ENCODE results near the gene ACSM2B. TPM values are rescaled to one million over a fixed set of nuclear protein-coding genes. Genes with fewer than 3 reads are reported as not detected.
"Not testable (repeated sequence)": the region's sequence is repeated elsewhere in the genome, so short reads cannot be mapped to it uniquely, and the experiment has no call there.

The ACSM2B gene
- total and polyA plus RNA-seq, 2 of the 4 experiments (the other 2 are of a cell fraction), result not detected

GRCh38 chr16:20564218-20564617, 11.9 kb downstream of the ACSM2B start:
- H3K9ac ChIP-seq (ENCODE audit: low read depth, low read length); H3K9me3 ChIP-seq (ENCODE audit: control insufficient read depth, insufficient read depth, low read length); ATAC-seq (ENCODE audit: low read depth); H2BK15ac ChIP-seq (ENCODE audit: low read depth, low read length); in situ Hi-C loops (cut with MboI; ENCODE audit: low sequenced_read_pairs); H2AK9ac ChIP-seq (replicated peaks; ENCODE audit: low read depth, low read length, poor library complexity); H3K14ac ChIP-seq (replicated peaks; ENCODE audit: low read depth, low read length); H2BK5ac ChIP-seq (ENCODE audit: low read depth, low read length, poor library complexity, severe bottlenecking); H2BK20ac ChIP-seq (ENCODE audit: low read depth, low read length); H3K23ac ChIP-seq (ENCODE audit: low read depth, low read length); H4K5ac ChIP-seq (ENCODE audit: low read depth, low read length); H2BK120ac ChIP-seq (ENCODE audit: low read depth, low read length); H3K27me3 ChIP-seq (ENCODE audit: control insufficient read depth, insufficient read depth, low read length); H2AK5ac ChIP-seq (ENCODE audit: low read depth, low read length); CTCF ChIA-PET; H3K9me1 ChIP-seq (ENCODE audit: insufficient read depth, low read length); H4K8ac ChIP-seq (ENCODE audit: low read depth in 2 of 2, low read length in 2 of 2); BruUV-seq (replicated peaks); H3K4me2 ChIP-seq (ENCODE audit: low read depth, low read length); POLR2A ChIA-PET (ENCODE audit: unreplicated experiment); H4K20me1 ChIP-seq (ENCODE audit: insufficient read depth, low read length); H3K4me3 ChIP-seq (ENCODE audit: insufficient read depth, low read depth, low read length); DNase-seq; intact Hi-C loops (cut with micrococcal nuclease); H3K18ac ChIP-seq (ENCODE audit: low read depth, low read length); dilution Hi-C loops (cut with HindIII; ENCODE audit: low sequenced_read_pairs, unreplicated experiment); H3K36me3 ChIP-seq (ENCODE audit: control insufficient read depth, insufficient read depth, low read length); H2AFZ ChIP-seq (replicated peaks; ENCODE audit: low read length, poor library complexity); H3K4me1 ChIP-seq (ENCODE audit: control insufficient read depth, insufficient read depth, low read length); H3K56ac ChIP-seq (ENCODE audit: extremely low read depth, insufficient read depth, low read length); H3K79me1 ChIP-seq (ENCODE audit: low read depth in 1 of 2, low read length in 2 of 2); H3K4ac ChIP-seq (ENCODE audit: low read depth, low read length); H3K27ac ChIP-seq (ENCODE audit: insufficient read depth, low read length); H4K91ac ChIP-seq (ENCODE audit: insufficient read depth, low read depth, low read length): not testable (repeated sequence)
- WGBS, 2 experiments (ENCODE audit: extremely low coverage in 2 of 2, insufficient read length in 1 of 2), result no CpG with 5 or more reads among the region's 3 CpGs

DNA sequence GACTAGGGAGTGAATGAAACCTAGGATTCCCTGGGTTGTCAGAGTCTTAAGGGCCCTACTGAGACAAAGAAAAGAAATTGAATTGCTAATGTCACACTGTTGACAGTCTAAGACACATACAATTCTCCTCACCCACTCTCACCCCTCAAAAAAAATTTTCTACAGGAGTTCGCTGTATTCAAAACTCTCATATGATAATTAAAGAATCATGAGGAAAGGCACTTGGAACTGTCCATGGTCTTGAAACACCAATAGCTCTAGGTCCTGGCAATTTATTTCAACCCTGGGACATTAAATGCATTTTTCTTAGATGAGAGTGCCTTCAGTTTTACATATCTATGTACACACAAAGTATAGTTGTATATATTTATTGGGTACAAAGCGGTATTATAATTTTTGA, 20.5 kb downstream of the ACSM2B start:
- H3K14ac ChIP-seq (replicated peaks; ENCODE audit: low read depth, low read length); H4K5ac ChIP-seq (ENCODE audit: low read depth, low read length); H2BK15ac ChIP-seq (ENCODE audit: low read depth, low read length); H4K20me1 ChIP-seq (ENCODE audit: insufficient read depth, low read length); ATAC-seq (ENCODE audit: low read depth); H4K91ac ChIP-seq (ENCODE audit: insufficient read depth, low read depth, low read length); H3K4me2 ChIP-seq (ENCODE audit: low read depth, low read length); H3K4ac ChIP-seq (ENCODE audit: low read depth, low read length); H2AFZ ChIP-seq (replicated peaks; ENCODE audit: low read length, poor library complexity); H2BK5ac ChIP-seq (ENCODE audit: low read depth, low read length, poor library complexity, severe bottlenecking); BruUV-seq (replicated peaks); H3K27me3 ChIP-seq (ENCODE audit: control insufficient read depth, insufficient read depth, low read length); H3K4me1 ChIP-seq (ENCODE audit: control insufficient read depth, insufficient read depth, low read length); DNase-seq; H2BK120ac ChIP-seq (ENCODE audit: low read depth, low read length); CTCF ChIA-PET; intact Hi-C loops (cut with micrococcal nuclease); H3K9me1 ChIP-seq (ENCODE audit: insufficient read depth, low read length); H3K4me3 ChIP-seq (ENCODE audit: insufficient read depth, low read depth, low read length); dilution Hi-C loops (cut with HindIII; ENCODE audit: low sequenced_read_pairs, unreplicated experiment); H3K79me1 ChIP-seq (ENCODE audit: low read depth in 1 of 2, low read length in 2 of 2); H4K8ac ChIP-seq (ENCODE audit: low read depth in 2 of 2, low read length in 2 of 2); in situ Hi-C loops (cut with MboI; ENCODE audit: low sequenced_read_pairs); H3K23ac ChIP-seq (ENCODE audit: low read depth, low read length); POLR2A ChIA-PET (ENCODE audit: unreplicated experiment); H2AK5ac ChIP-seq (ENCODE audit: low read depth, low read length); H3K56ac ChIP-seq (ENCODE audit: extremely low read depth, insufficient read depth, low read length); H3K36me3 ChIP-seq (ENCODE audit: control insufficient read depth, insufficient read depth, low read length); H3K18ac ChIP-seq (ENCODE audit: low read depth, low read length); H3K27ac ChIP-seq (ENCODE audit: insufficient read depth, low read length); H2BK20ac ChIP-seq (ENCODE audit: low read depth, low read length); H2AK9ac ChIP-seq (replicated peaks; ENCODE audit: low read depth, low read length, poor library complexity); H3K9ac ChIP-seq (ENCODE audit: low read depth, low read length); H3K9me3 ChIP-seq (ENCODE audit: control insufficient read depth, insufficient read depth, low read length): not testable (repeated sequence)
- WGBS, 2 experiments (ENCODE audit: extremely low coverage in 2 of 2, insufficient read length in 1 of 2), result no CpG with 5 or more reads among the region's 2 CpGs
